OCI-LY7 (cell line): ENCODE data around the gene PLPPR5.

ENCODE experiments used
- EZH2phosphoT487 ChIP-seq: fragments of 200-600 bp; sonication (generic); IDR thresholded peaks from 2 replicates; pipeline ENCODE4 v1.6.1; 2018; ENCODE audit warnings: low read depth, borderline replicate concordance, mild to moderate bottlenecking, mixed run types, antibody characterized with exemption, low read length, moderate library complexity, mixed read lengths
- TF ChIP-seq, protein P1 (sequence below): fragments of 200-600 bp; sonication (generic); conservative IDR thresholded peaks from 2 replicates; pipeline ENCODE4 v1.5.1; 2014; ENCODE audit warnings: mild to moderate bottlenecking, antibody characterized with exemption, low read length, moderate library complexity, mixed read lengths

DNA sequence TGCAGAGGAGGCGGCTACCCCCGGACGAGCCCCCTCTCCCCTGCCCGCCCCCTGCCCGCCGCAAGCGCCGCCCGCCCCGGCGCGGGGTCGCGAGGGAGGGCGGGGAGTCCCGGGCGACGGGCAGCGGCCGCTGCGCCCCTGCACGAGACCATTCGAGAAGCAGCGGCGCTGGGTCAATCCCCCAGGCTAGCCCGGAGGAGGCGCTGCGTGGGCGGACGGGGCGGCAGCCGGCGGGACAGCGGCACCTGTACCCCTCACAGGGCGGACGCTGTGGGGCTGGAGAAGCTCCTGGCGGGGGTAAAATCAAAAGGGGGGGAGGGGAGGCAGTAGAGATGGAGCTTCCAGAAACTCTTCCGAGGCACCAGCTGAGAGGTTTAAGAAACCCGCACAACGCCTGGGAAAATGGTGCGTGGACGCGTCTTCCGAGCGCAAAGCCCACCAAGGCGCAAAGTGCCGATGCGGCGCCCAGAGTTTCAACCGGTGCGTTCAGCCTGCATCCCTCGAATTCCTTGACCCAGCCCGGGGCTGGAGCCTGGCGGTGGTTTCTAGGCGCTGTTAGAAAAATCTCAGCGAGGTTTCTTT lies at the start of gene PLPPR5:
- TF ChIP-seq, protein P1, sequence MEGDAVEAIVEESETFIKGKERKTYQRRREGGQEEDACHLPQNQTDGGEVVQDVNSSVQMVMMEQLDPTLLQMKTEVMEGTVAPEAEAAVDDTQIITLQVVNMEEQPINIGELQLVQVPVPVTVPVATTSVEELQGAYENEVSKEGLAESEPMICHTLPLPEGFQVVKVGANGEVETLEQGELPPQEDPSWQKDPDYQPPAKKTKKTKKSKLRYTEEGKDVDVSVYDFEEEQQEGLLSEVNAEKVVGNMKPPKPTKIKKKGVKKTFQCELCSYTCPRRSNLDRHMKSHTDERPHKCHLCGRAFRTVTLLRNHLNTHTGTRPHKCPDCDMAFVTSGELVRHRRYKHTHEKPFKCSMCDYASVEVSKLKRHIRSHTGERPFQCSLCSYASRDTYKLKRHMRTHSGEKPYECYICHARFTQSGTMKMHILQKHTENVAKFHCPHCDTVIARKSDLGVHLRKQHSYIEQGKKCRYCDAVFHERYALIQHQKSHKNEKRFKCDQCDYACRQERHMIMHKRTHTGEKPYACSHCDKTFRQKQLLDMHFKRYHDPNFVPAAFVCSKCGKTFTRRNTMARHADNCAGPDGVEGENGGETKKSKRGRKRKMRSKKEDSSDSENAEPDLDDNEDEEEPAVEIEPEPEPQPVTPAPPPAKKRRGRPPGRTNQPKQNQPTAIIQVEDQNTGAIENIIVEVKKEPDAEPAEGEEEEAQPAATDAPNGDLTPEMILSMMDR = no peak
- TF ChIP-seq EZH2phosphoT487 = no peak
